Natural killer cell (primary cell): ENCODE data around the gene KHNYN. TPM values are rescaled to one million over a fixed set of nuclear protein-coding genes. Genes with fewer than 3 reads are reported as not detected.

Experiments used
- ATAC-seq, 3 donors: fragments of 150-1000 bp in 2 of 3; fragments of 200-7000 bp in 1 of 3; cut with Tn5 transposase; 1 replicate in 1 of 3; 2 replicates in 2 of 3; pipeline ENCODE4 v1.10.0; 2021; ENCODE audit warnings: mild to moderate bottlenecking in 2 of 3, moderate library complexity in 2 of 3
- DNase-seq, 2 donors: peaks; one replicate each; pipeline versions ENCODE4 v3.0.0 to v3.0.0-alpha.2; 2013 to 2021; ENCODE audit warnings: mixed read lengths in 1 of 2
- H3K27ac ChIP-seq: one replicate; pipeline ENCODE4 v1.5.1; 2013; ENCODE audit warnings: mild to moderate bottlenecking, low read length
- H3K27me3 ChIP-seq: one replicate; pipeline ENCODE4 v1.6.1; 2013; ENCODE audit warnings: low read length; ENCODE audit not compliant: control insufficient read depth, insufficient read depth
- H3K36me3 ChIP-seq: one replicate; pipeline ENCODE4 v1.6.1; 2013; ENCODE audit warnings: low read length; ENCODE audit not compliant: control insufficient read depth, insufficient read depth
- H3K4me1 ChIP-seq: one replicate; pipeline ENCODE4 v1.6.1; 2013; ENCODE audit warnings: low read length; ENCODE audit not compliant: control insufficient read depth, insufficient read depth
- H3K4me3 ChIP-seq: one replicate; pipeline ENCODE4 v1.5.1; 2013; ENCODE audit warnings: low read length
- H3K9me3 ChIP-seq: one replicate; pipeline ENCODE4 v1.6.1; 2013; ENCODE audit warnings: low read length; ENCODE audit not compliant: control insufficient read depth, insufficient read depth
- H3K27ac Mint-ChIP-seq, 2 donors: one replicate each; pipeline ENCODE4 v1.8.0; 2022; ENCODE audit warnings: mild to moderate bottlenecking in 2 of 2, mixed read lengths in 2 of 2, moderate library complexity in 1 of 2
- H3K27me3 Mint-ChIP-seq, 2 donors: one replicate each; pipeline ENCODE4 v1.8.0; 2022; ENCODE audit warnings: low read depth in 2 of 2, mixed read lengths in 2 of 2
- H3K36me3 Mint-ChIP-seq: one replicate; pipeline ENCODE4 v1.8.0; 2022; ENCODE audit warnings: mixed read lengths
- H3K4me1 Mint-ChIP-seq, 2 donors: one replicate each; pipeline ENCODE4 v1.8.0; 2022; ENCODE audit warnings: mixed read lengths in 2 of 2
- H3K4me3 Mint-ChIP-seq: one replicate; pipeline ENCODE4 v1.8.0; 2022; ENCODE audit warnings: mild to moderate bottlenecking, moderate library complexity, mixed read lengths
- H3K9me3 Mint-ChIP-seq, 2 donors: one replicate each; pipeline ENCODE4 v1.8.0; 2022; ENCODE audit warnings: mixed read lengths in 2 of 2
- WGBS: methylation state at CpG from one replicate; pipeline ENCODE4 v1.1.7; 2013; ENCODE audit warnings: missing lambda C conversion rate; ENCODE audit not compliant: insufficient coverage; 5-methylcytosine and 5-hydroxymethylcytosine counted together
- intact Hi-C: fragments of 100-400 bp; cut with micrococcal nuclease; formaldehyde crosslinking; loops from one replicate; pipeline ENCODE4 v1.14.2; 2022
- total RNA-seq, 4 donors: library from RNA; stranded (reverse); fragments of 120-200 nt in 1 of 4; gene quantifications; one replicate each; pipeline versions ENCODE4 v1.2.3 to v1.2.4, GENCODE V29; 2013 to 2022
- TF ChIP-seq, protein P1 (sequence below): fragments of 200-600 bp; IDR thresholded peaks from one replicate; pipeline ENCODE4 v1.8.0; 2022; ENCODE audit warnings: antibody characterized with exemption

KHNYN gene
- total RNA-seq, 3 donors from 2014 or later (not counting 1 experiment from before 2014, with no cell fraction given), result 106 to 141 (median 116) TPM

DNA sequence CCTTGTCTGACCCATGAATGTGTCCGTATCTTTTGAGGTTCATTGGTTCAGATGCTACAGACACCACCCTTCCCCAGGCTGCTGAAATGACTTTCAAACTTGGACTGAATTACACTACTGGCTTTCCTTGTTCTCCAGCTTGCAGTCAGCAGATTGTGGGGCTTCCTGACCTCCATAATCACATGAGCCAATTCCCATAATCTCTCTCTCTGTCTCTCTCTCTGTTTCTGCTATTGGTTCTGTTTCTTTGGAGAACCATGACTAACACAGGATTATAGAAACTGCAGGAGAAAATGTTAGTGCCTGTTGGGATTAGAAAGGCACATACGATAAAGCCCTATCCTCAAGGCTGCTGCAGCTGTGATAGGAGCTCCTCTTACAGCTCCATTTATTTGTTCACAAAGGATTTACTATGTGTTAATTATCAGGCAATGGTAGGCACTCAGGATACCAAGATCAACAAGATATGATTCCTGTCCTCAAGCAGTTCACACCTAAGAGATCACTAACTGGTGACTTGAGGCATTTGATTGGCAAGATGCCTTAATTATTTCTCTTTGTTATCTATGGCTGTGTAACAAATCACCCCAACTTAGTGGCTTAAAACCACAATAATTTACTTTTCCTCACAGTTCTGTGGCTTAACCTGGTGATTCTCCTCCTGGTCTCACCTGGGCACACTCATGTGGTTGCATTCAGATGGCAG is 41.1 kb upstream of the KHNYN start:
- intact Hi-C loops, result no loop called here
- Histone ChIP-seq H3K36me3 (no peaks in the 10 kb centered on the region), H3K27ac (no peak overlapping the region), H3K27me3 (no peaks in the 10 kb centered on the region), H3K9me3 (no peaks in the 10 kb centered on the region), H3K4me3 (no peak overlapping the region), H3K4me1 (no peaks in the 10 kb centered on the region)
- TF ChIP-seq, protein P1, sequence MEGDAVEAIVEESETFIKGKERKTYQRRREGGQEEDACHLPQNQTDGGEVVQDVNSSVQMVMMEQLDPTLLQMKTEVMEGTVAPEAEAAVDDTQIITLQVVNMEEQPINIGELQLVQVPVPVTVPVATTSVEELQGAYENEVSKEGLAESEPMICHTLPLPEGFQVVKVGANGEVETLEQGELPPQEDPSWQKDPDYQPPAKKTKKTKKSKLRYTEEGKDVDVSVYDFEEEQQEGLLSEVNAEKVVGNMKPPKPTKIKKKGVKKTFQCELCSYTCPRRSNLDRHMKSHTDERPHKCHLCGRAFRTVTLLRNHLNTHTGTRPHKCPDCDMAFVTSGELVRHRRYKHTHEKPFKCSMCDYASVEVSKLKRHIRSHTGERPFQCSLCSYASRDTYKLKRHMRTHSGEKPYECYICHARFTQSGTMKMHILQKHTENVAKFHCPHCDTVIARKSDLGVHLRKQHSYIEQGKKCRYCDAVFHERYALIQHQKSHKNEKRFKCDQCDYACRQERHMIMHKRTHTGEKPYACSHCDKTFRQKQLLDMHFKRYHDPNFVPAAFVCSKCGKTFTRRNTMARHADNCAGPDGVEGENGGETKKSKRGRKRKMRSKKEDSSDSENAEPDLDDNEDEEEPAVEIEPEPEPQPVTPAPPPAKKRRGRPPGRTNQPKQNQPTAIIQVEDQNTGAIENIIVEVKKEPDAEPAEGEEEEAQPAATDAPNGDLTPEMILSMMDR, result no peak
- H3K27ac Mint-ChIP-seq, result no peak overlapping the region
- H3K4me3 Mint-ChIP-seq, result no peak overlapping the region
- H3K9me3 Mint-ChIP-seq, result no peaks in the 10 kb centered on the region
- no peaks in the 10 kb centered on the region for H3K4me1 Mint-ChIP-seq
- ATAC-seq (no peak), DNase-seq (no peak)
- WGBS, result 73% methylated on average over 2 of the region's 2 CpGs
- H3K27me3 Mint-ChIP-seq, result peaks cover 35 to 40% of the 10 kb centered on the region in 2 donors
- H3K36me3 Mint-ChIP-seq, result no peaks in the 10 kb centered on the region

DNA sequence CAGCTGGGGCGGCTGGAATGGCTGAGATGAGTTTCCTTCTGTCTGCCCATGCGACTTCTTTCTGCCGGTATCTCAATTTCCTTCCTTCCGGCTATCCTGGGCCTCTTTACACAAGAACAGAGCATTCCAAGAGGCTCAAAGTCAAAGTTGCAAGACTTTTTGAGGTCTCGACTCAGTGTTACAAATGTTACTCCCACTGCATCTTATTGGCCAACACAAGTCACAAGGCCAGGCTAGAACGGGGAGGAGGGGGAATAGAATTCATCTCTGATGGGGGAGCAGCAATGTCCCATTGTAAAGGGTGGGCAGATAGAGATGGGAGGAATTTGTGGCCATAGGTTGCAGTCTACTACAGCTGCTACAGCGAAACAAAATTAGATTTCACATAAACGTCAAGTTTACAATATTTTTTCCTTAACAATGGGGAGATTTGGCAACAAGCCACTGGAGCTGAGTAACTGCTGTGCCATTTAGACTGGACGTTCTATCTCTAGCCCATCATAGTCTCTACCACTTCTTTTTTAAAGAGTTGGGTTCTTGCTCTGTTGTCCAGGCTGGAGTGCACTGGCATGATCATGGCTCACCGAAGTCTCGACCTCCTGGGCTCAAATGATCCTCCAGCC is 40.4 kb upstream of the KHNYN start:
- WGBS, result 80% methylated on average over 11 of the region's 11 CpGs

DNA sequence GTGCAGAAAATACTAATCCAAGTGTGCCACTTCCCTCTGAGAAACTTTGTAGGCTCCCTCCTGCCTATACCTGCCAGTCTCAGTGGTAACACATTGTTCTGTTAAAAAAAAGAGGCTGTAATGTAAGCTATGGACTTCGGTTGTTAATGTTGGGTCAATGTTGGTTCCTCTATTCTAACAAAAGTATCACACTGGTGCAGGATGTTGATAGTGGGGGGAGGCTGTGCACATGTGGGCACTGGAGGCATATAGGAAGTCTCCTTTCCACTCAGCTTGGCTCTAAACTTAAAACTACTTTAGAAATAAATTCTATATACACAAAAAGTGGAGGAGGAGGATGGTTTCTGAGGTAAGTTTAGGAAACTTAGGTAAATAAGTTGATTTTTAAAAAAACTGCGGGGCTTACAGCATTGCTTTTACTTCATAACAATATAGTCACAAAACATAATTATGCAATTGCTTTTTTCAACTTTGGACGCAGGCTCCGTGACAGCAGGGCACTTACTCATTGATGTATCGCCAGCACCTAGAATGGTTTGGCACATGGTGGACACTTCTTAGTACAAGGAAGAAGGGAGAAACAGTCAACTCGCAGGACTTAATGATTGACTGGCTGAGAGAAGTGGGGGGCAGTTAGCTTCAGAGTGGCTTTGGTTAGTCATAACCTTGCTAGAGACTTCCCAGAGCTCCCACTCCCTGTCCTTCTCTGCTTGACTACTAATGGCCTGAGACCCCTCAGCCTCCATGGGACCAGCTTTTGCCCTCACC is 38.9 kb upstream of the KHNYN start:
- DNase-seq, result no peak
- H3K9me3 ChIP-seq, result no peaks in the 10 kb centered on the region
- peaks cover 27 to 29% of the 10 kb centered on the region in 2 donors for H3K27me3 Mint-ChIP-seq
- H3K27ac ChIP-seq, result no peak overlapping the region
- no peaks in the 10 kb centered on the region for H3K36me3 ChIP-seq
- TF ChIP-seq, protein P1, result no peak
- 49% methylated on average over 4 of the region's 6 CpGs for WGBS
- peaks cover 4% of the 10 kb centered on the region in 2 donors for H3K4me1 Mint-ChIP-seq
- no peak overlapping the region for H3K27ac Mint-ChIP-seq
- no peak overlapping the region for H3K4me3 ChIP-seq
- no peaks in the 10 kb centered on the region for H3K36me3 Mint-ChIP-seq
- intact Hi-C loops, result no loop called here
- H3K4me1 ChIP-seq, result no peaks in the 10 kb centered on the region
- no peaks in the 10 kb centered on the region for H3K27me3 ChIP-seq
- ATAC-seq, result no peak
- H3K9me3 Mint-ChIP-seq, result no peaks in the 10 kb centered on the region
- no peak overlapping the region for H3K4me3 Mint-ChIP-seq

More for the DNA sequence above, 40.4 kb upstream of the KHNYN start:
- Histone ChIP-seq H3K27me3 (no peaks in the 10 kb centered on the region), H3K4me1 (no peaks in the 10 kb centered on the region), H3K9me3 (no peaks in the 10 kb centered on the region), H3K4me3 (no peak overlapping the region), H3K27ac (no peak overlapping the region), H3K36me3 (no peaks in the 10 kb centered on the region)
- DNase-seq (no peak), ATAC-seq (no peak)
- intact Hi-C loops, result no loop called here
- Mint-ChIP-seq H3K36me3 (no peaks in the 10 kb centered on the region), H3K4me1 (no peaks in the 10 kb centered on the region), H3K9me3 (no peaks in the 10 kb centered on the region), H3K4me3 (no peak overlapping the region), H3K27ac (no peak overlapping the region), H3K27me3 (peaks cover 30 to 40% of the 10 kb centered on the region in 2 donors)
- TF ChIP-seq, protein P1, result no peak
